Trophoblast cell (in vitro differentiated cells and primary cell): ENCODE measurements around the gene NSF.

Experiments
- DNase-seq, 2 donors: peaks; one replicate each; pipeline ENCODE4 v3.0.0-alpha.2; 2016
- H2AFZ ChIP-seq: 2 replicates; pipeline ENCODE4 v1.6.1; 2013; ENCODE audit warnings: low read length, moderate library complexity, mild to moderate bottlenecking; ENCODE audit not compliant: insufficient read depth, poor library complexity
- H2AK5ac ChIP-seq: 2 replicates; pipeline ENCODE4 v1.6.1; 2013; ENCODE audit warnings: mild to moderate bottlenecking, low read length
- H2BK120ac ChIP-seq: 2 replicates; pipeline ENCODE4 v1.6.1; 2013; ENCODE audit warnings: low read length, mild to moderate bottlenecking, moderate library complexity; ENCODE audit not compliant: insufficient read depth, poor library complexity
- H2BK12ac ChIP-seq: 2 replicates; pipeline ENCODE4 v1.6.1; 2013; ENCODE audit warnings: mild to moderate bottlenecking, low read length, moderate library complexity
- H2BK5ac ChIP-seq: 2 replicates; pipeline ENCODE4 v1.6.1; 2013; ENCODE audit warnings: low read length, low read depth, moderate library complexity, mild to moderate bottlenecking; ENCODE audit not compliant: poor library complexity
- H3K14ac ChIP-seq: 2 replicates; pipeline ENCODE4 v1.6.1; 2013; ENCODE audit warnings: mild to moderate bottlenecking, low read length
- H3K18ac ChIP-seq: 2 replicates; pipeline ENCODE4 v1.6.1; 2013; ENCODE audit warnings: mild to moderate bottlenecking, low read length
- H3K23ac ChIP-seq: 2 replicates; pipeline ENCODE4 v1.6.1; 2013; ENCODE audit warnings: low read length
- H3K27ac ChIP-seq: 2 replicates; pipeline ENCODE4 v1.5.1; 2013; ENCODE audit warnings: low read depth, mild to moderate bottlenecking, inconsistent platforms, low read length, moderate library complexity
- H3K27me3 ChIP-seq: 2 replicates; pipeline ENCODE4 v1.6.1; 2013; ENCODE audit warnings: inconsistent platforms, mild to moderate bottlenecking, low read length, moderate library complexity; ENCODE audit not compliant: insufficient read depth
- H3K36me3 ChIP-seq, 2 experiments: 1 replicate in 1 of 2; 2 replicates in 1 of 2; pipeline ENCODE4 v1.6.1; 2013; ENCODE audit warnings: low read length in 2 of 2, mild to moderate bottlenecking in 2 of 2, moderate library complexity in 1 of 2; ENCODE audit not compliant: insufficient read depth in 2 of 2, control insufficient read depth in 1 of 2
- H3K4ac ChIP-seq: 2 replicates; pipeline ENCODE4 v1.6.1; 2013; ENCODE audit warnings: low read depth, mild to moderate bottlenecking, low read length, moderate library complexity
- H3K4me1 ChIP-seq, 2 experiments: 1 replicate in 1 of 2; 2 replicates in 1 of 2; pipeline ENCODE4 v1.6.1; 2013; ENCODE audit warnings: low read length in 2 of 2, mild to moderate bottlenecking in 2 of 2, moderate library complexity in 1 of 2; ENCODE audit not compliant: insufficient read depth in 2 of 2, control insufficient read depth in 1 of 2
- H3K4me2 ChIP-seq: 2 replicates; pipeline ENCODE4 v1.6.1; 2013; ENCODE audit warnings: inconsistent platforms, mild to moderate bottlenecking, low read length, moderate library complexity
- H3K4me3 ChIP-seq: 2 replicates; pipeline ENCODE4 v1.5.1; 2013; ENCODE audit warnings: mild to moderate bottlenecking, low read depth, low read length, inconsistent platforms
- H3K79me1 ChIP-seq: one replicate; pipeline ENCODE4 v1.6.1; 2013; ENCODE audit warnings: low read length
- H3K79me2 ChIP-seq: 2 replicates; pipeline ENCODE4 v1.6.1; 2013; ENCODE audit warnings: low read length, mild to moderate bottlenecking; ENCODE audit not compliant: control insufficient read depth, insufficient read depth, poor library complexity
- H3K9ac ChIP-seq: 2 replicates; pipeline ENCODE4 v1.6.1; 2013; ENCODE audit warnings: mild to moderate bottlenecking, low read length
- H3K9me3 ChIP-seq: 2 replicates; pipeline ENCODE4 v1.6.1; 2013; ENCODE audit warnings: low read depth, mild to moderate bottlenecking, control low read depth, inconsistent platforms, low read length; ENCODE audit not compliant: insufficient read depth
- H4K12ac ChIP-seq: 2 replicates; pipeline ENCODE4 v1.6.1; 2013; ENCODE audit warnings: low read depth, mild to moderate bottlenecking, low read length, moderate library complexity
- H4K8ac ChIP-seq: 2 replicates; pipeline ENCODE4 v1.6.1; 2013; ENCODE audit warnings: low read depth, mild to moderate bottlenecking, low read length, moderate library complexity
- H4K91ac ChIP-seq: one replicate; pipeline ENCODE4 v1.6.1; 2013; ENCODE audit warnings: low read depth, mild to moderate bottlenecking, low read length, moderate library complexity
- WGBS: extraction: QIAGEN DNeasy Blood & Tissue Kit; methylation state at CpG from one replicate; pipeline ENCODE4 v1.1.7; 2013; ENCODE audit warnings: missing lambda C conversion rate; ENCODE audit not compliant: insufficient read length, insufficient coverage; ENCODE audit errors: extremely low coverage; 5-methylcytosine and 5-hydroxymethylcytosine counted together

The NSF gene

DNA sequence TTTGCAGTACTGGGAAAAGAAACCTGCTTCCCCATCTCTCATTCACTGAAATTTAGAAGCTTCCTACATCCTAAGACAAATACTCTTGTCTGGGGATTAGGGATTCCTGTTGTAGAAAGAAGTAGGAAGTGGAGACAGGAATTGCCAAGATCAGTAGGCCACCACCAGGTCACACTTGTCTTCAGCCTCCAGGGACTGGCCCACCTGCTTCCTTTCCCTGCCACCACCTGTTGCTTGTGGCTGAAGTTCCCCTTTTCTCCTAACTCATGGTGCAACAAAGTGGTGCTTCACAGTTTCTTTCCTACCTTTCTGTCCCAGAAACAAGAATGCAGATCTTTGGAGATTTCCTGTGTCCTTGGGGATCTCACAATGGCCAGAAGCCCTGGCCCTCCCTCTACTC lies 145.6 kb downstream of the NSF start:
- no peak overlapping the region for H2AK5ac ChIP-seq
- H2BK12ac ChIP-seq = no peak overlapping the region
- H2BK5ac ChIP-seq = no peak overlapping the region
- H3K27me3 ChIP-seq = no peaks in the 10 kb centered on the region
- no peak for DNase-seq
- no peak overlapping the region for H3K18ac ChIP-seq
- H2BK120ac ChIP-seq = no peak overlapping the region
- H3K4me2 ChIP-seq = no peak overlapping the region
- no peaks in the 10 kb centered on the region for H3K4me1 ChIP-seq
- H3K36me3 ChIP-seq = peaks cover 0 to 3% of the 10 kb centered on the region in 2 experiments
- no peak overlapping the region for H3K4me3 ChIP-seq
- no peaks in the 10 kb centered on the region for H3K79me1 ChIP-seq
- H4K91ac ChIP-seq = no peak overlapping the region
- no peak overlapping the region for H3K23ac ChIP-seq
- H3K27ac ChIP-seq = no peak overlapping the region
- no peaks in the 10 kb centered on the region for H3K79me2 ChIP-seq
- H2AFZ ChIP-seq = no peak overlapping the region
- H3K4ac ChIP-seq = no peak overlapping the region
- no peak overlapping the region for H3K9ac ChIP-seq
- H4K8ac ChIP-seq = no peak overlapping the region
- H3K9me3 ChIP-seq = no peaks in the 10 kb centered on the region
- no peak overlapping the region for H3K14ac ChIP-seq
- H4K12ac ChIP-seq = no peak overlapping the region

- Histone ChIP-seq H4K12ac (no peak overlapping the region), H3K79me1 (no peaks in the 10 kb centered on the region), H2BK5ac (no peak overlapping the region), H3K4me2 (no peak overlapping the region), H3K14ac (no peak overlapping the region), H3K4me3 (no peak overlapping the region), H2AK5ac (no peak overlapping the region), H2AFZ (no peak overlapping the region), H3K27ac (no peak overlapping the region), H3K36me3 (peaks cover 0 to 3% of the 10 kb centered on the region in 2 experiments), H3K79me2 (no peaks in the 10 kb centered on the region), H3K9ac (no peak overlapping the region), H3K4ac (no peak overlapping the region), H3K27me3 (no peaks in the 10 kb centered on the region), H3K4me1 (no peaks in the 10 kb centered on the region), H2BK120ac (no peak overlapping the region), H4K91ac (no peak overlapping the region), H3K9me3 (no peaks in the 10 kb centered on the region), H3K18ac (no peak overlapping the region), H2BK12ac (no peak overlapping the region), H4K8ac (no peak overlapping the region), H3K23ac (no peak overlapping the region)
- 100% methylated on average over 1 of the region's 4 CpGs for WGBS
- no peak for DNase-seq
Observed at GRCh38 chr17:46737326-46737725, 146.9 kb downstream of the NSF start.

DNA sequence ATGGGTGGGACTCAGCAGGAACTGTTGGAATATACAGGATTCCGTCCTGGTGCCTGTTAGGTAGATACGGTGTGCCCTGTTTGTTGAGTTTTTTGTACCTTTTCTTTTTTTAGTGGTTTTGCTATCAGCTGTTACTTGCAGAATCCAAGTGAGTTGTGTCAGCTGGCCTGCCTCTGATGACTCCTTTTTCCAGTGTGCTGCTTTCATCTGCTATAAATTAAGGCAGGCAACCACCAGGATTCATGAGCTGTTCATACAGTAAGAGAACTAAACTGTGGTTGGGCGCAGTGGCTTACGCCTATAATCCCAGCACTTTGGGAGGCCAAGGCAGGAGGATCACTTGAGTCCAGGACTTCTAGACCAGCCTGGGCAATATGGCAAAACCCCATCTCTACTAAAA lies 148.1 kb downstream of the NSF start:
- no peak overlapping the region for H2BK120ac ChIP-seq
- WGBS = no CpG with 5 or more reads among the region's 4 CpGs

GRCh38 chr17:46739982-46740381 lies 149.5 kb downstream of the NSF start:
- no peak for DNase-seq
- no peak overlapping the region for H2AK5ac ChIP-seq
- H4K8ac ChIP-seq = no peak overlapping the region
- H2AFZ ChIP-seq = no peak overlapping the region
- peaks cover 0 to 3% of the 10 kb centered on the region in 2 experiments for H3K36me3 ChIP-seq
- no peaks in the 10 kb centered on the region for H3K79me2 ChIP-seq
- H2BK5ac ChIP-seq = no peak overlapping the region
- H3K4me3 ChIP-seq = no peak overlapping the region
- no peaks in the 10 kb centered on the region for H3K4me1 ChIP-seq
- no peak overlapping the region for H3K14ac ChIP-seq
- no peak overlapping the region for H3K18ac ChIP-seq
- no peak overlapping the region for H2BK12ac ChIP-seq
- H3K27ac ChIP-seq = no peak overlapping the region
- no peaks in the 10 kb centered on the region for H3K27me3 ChIP-seq
- no peak overlapping the region for H4K91ac ChIP-seq
- H3K9ac ChIP-seq = no peak overlapping the region
- H3K9me3 ChIP-seq = no peaks in the 10 kb centered on the region
- no peak overlapping the region for H4K12ac ChIP-seq
- H3K4ac ChIP-seq = no peak overlapping the region
- no peak overlapping the region for H3K23ac ChIP-seq
- no peak overlapping the region for H3K4me2 ChIP-seq
- no peaks in the 10 kb centered on the region for H3K79me1 ChIP-seq
- no peak overlapping the region for H2BK120ac ChIP-seq

More for the DNA sequence above, 148.1 kb downstream of the NSF start:
- Histone ChIP-seq H2BK12ac (no peak overlapping the region), H3K36me3 (peaks cover 0 to 3% of the 10 kb centered on the region in 2 experiments), H3K27me3 (no peaks in the 10 kb centered on the region), H2AK5ac (no peak overlapping the region), H3K4me2 (no peak overlapping the region), H3K4me3 (no peak overlapping the region), H3K4ac (no peak overlapping the region), H4K91ac (no peak overlapping the region), H4K8ac (no peak overlapping the region), H3K9me3 (no peaks in the 10 kb centered on the region), H3K79me1 (no peaks in the 10 kb centered on the region), H3K14ac (no peak overlapping the region), H3K4me1 (no peaks in the 10 kb centered on the region), H4K12ac (no peak overlapping the region), H3K27ac (no peak overlapping the region), H3K79me2 (no peaks in the 10 kb centered on the region), H3K9ac (no peak overlapping the region), H3K23ac (no peak overlapping the region), H3K18ac (no peak overlapping the region), H2AFZ (no peak overlapping the region), H2BK5ac (no peak overlapping the region)
- DNase-seq = no peak
